Transverse colon (tissue), 4 donors: ENCODE measurements around the gene DTX3.

Experiments
- CTCF ChIP-seq, 5 experiments: fragments of 200-600 bp in 3 of 5; fragments of 450-650 bp in 2 of 5; sonication (generic) in 3 of 5; IDR thresholded peaks; 1 replicate in 2 of 5; 2 replicates in 3 of 5; pipeline ENCODE4 v1.5.1; 2016 to 2017; ENCODE audit warnings: antibody characterized with exemption in 5 of 5, inconsistent platforms in 3 of 5, mild to moderate bottlenecking in 2 of 5, moderate library complexity in 1 of 5
- EP300 ChIP-seq: sonication (generic); formaldehyde crosslinking; IDR thresholded peaks from one replicate; pipeline ENCODE4 v1.6.1; 2017; ENCODE audit warnings: antibody characterized with exemption, low read depth
- POLR2AphosphoS5 ChIP-seq, 3 donors: sonication (generic); formaldehyde crosslinking; IDR thresholded peaks; one replicate each; pipeline ENCODE4 v1.6.1; 2016; ENCODE audit warnings: antibody characterized with exemption in 3 of 3

DNA sequence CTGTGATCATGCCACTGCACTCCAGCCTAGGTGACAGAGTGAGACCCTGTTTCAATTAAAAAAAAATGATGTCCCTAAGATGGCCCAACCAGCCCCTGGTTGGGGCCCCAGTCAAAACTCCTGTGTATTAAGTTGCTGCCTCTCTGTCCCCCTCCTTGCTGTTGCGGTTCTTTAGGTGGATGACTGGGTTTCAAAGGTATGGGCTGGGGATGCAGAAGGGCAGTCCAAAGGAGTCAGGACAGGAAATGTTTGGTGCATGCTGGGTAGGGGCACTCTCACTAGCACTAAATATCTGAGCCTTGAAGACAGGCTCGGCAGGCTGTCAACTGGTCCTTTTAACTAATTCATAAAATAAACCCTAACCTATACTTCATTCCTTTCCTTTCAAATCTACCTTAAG lies 25.6 kb upstream of the DTX3 start:
- TF ChIP-seq CTCF (IDR thresholded peaks at IDR 0.05) (no peak), EP300 (no peak), POLR2AphosphoS5 (IDR thresholded peaks at IDR 0.05) (no peak)
